SU-DHL-6 (cell line): Measurements from ENCODE around the gene INPPL1.

Experiments used
- EZH2phosphoT487 ChIP-seq: fragments of 200-600 bp; sonication (generic), shearing (Covaris generic); conservative IDR thresholded peaks from 2 replicates; pipeline ENCODE4 v1.6.1; 2018; ENCODE audit warnings: mild to moderate bottlenecking, antibody characterized with exemption, low read length, moderate library complexity, mixed read lengths
- TF ChIP-seq, protein P1 (sequence below): fragments of 200-600 bp; sonication (generic); IDR thresholded peaks from one replicate; pipeline ENCODE4 v1.5.1; 2017; ENCODE audit warnings: antibody characterized with exemption, mild to moderate bottlenecking, low read length, moderate library complexity; ENCODE audit not compliant: insufficient read depth, poor library complexity, severe bottlenecking

DNA sequence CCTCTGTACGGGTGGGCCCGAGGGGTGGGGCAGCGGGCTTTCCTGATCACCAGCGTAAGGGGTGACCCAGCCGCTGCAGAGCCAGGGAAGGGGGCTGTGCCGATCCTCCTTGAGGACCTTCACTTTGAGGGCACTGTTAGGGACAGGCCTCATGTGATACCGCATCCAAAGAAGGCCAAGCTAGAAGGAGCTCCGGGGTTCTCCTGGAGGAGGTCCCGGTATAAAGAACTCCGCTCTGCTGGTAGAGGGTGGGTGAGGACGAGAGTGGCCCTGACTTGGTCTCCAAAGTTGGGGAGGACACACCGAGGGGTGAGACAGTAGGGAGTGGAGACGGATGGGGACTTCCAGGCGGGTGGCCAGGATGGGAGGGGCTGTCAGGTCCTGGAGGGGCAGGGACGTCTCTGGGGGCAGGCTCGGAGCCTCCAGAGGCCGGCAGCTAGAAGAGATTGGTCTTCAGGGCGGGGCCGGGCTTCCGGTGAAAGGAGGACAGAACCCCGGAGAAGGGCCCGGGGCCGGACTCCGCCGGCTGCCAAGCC, 14.8 kb downstream of the INPPL1 start:
- TF ChIP-seq, protein P1, sequence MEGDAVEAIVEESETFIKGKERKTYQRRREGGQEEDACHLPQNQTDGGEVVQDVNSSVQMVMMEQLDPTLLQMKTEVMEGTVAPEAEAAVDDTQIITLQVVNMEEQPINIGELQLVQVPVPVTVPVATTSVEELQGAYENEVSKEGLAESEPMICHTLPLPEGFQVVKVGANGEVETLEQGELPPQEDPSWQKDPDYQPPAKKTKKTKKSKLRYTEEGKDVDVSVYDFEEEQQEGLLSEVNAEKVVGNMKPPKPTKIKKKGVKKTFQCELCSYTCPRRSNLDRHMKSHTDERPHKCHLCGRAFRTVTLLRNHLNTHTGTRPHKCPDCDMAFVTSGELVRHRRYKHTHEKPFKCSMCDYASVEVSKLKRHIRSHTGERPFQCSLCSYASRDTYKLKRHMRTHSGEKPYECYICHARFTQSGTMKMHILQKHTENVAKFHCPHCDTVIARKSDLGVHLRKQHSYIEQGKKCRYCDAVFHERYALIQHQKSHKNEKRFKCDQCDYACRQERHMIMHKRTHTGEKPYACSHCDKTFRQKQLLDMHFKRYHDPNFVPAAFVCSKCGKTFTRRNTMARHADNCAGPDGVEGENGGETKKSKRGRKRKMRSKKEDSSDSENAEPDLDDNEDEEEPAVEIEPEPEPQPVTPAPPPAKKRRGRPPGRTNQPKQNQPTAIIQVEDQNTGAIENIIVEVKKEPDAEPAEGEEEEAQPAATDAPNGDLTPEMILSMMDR = no peak
- no peak for TF ChIP-seq EZH2phosphoT487
